CD14-positive monocyte (primary cell): Measurements from ENCODE around the gene ATP6V0B. TPM values are rescaled to one million over a fixed set of nuclear protein-coding genes. Genes with fewer than 3 reads are reported as not detected.

Experiments
- DNase-seq, 3 donors: peaks; one replicate each; pipeline ENCODE4 v3.0.0-alpha.2; 2011 to 2022
- H2AFZ ChIP-seq: 2 replicates; pipeline ENCODE4 v1.6.0; 2012; ENCODE audit warnings: mild to moderate bottlenecking, low read depth, low read length, inconsistent platforms; ENCODE audit not compliant: insufficient read depth, poor library complexity, severe bottlenecking
- H3K27ac ChIP-seq, 2 donors: 1 replicate in 1 of 2; 2 replicates in 1 of 2; pipeline ENCODE4 v1.5.1; 2012 to 2013; ENCODE audit warnings: low read length in 2 of 2, control low read depth in 1 of 2, inconsistent platforms in 1 of 2, low read depth in 1 of 2, mild to moderate bottlenecking in 1 of 2
- H3K27me3 ChIP-seq, 2 donors: one replicate each; pipeline versions ENCODE4 v1.6.0 to v1.6.1; 2011 to 2013; ENCODE audit warnings: low read length in 2 of 2; ENCODE audit not compliant: control insufficient read depth in 2 of 2, insufficient read depth in 2 of 2
- H3K36me3 ChIP-seq, 2 donors: replicated peaks in 1 of 2; 1 replicate in 1 of 2; 2 replicates in 1 of 2; pipeline versions ENCODE4 v1.5.1 to v1.6.1; 2012 to 2013; ENCODE audit warnings: low read length in 2 of 2, control low read depth in 1 of 2, inconsistent platforms in 1 of 2, mild to moderate bottlenecking in 1 of 2; ENCODE audit not compliant: insufficient read depth in 2 of 2, control insufficient read depth in 1 of 2
- H3K4me1 ChIP-seq, 2 donors: 1 replicate in 1 of 2; 2 replicates in 1 of 2; pipeline versions ENCODE4 v1.5.1 to v1.6.1; 2012 to 2013; ENCODE audit warnings: low read length in 2 of 2, control low read depth in 1 of 2, inconsistent platforms in 1 of 2, mild to moderate bottlenecking in 1 of 2, moderate library complexity in 1 of 2; ENCODE audit not compliant: insufficient read depth in 2 of 2, control insufficient read depth in 1 of 2
- H3K4me2 ChIP-seq: replicated peaks from 2 replicates; pipeline ENCODE3; 2012; ENCODE audit warnings: low read length, moderate library complexity, mild to moderate bottlenecking; ENCODE audit not compliant: poor library complexity, severe bottlenecking; ENCODE audit errors: extremely low read depth
- H3K4me3 ChIP-seq, 3 experiments: fragments of 200-600 bp in 1 of 3; sonication (generic) in 1 of 3; replicated peaks in 1 of 3; 1 replicate in 2 of 3; 2 replicates in 1 of 3; pipeline ENCODE4 v1.5.1; 2011 to 2013; ENCODE audit warnings: low read length in 3 of 3, mild to moderate bottlenecking in 3 of 3, control low read depth in 2 of 3, low read depth in 2 of 3, inconsistent platforms in 1 of 3, moderate library complexity in 1 of 3
- H3K79me2 ChIP-seq: 2 replicates; pipeline ENCODE4 v1.6.0; 2012; ENCODE audit warnings: mild to moderate bottlenecking, control low read depth, inconsistent platforms, low read length, moderate library complexity; ENCODE audit not compliant: insufficient read depth
- H3K9ac ChIP-seq: 2 replicates; pipeline ENCODE4 v1.6.0; 2017; ENCODE audit warnings: low read length, mild to moderate bottlenecking; ENCODE audit not compliant: insufficient read depth, poor library complexity, severe bottlenecking
- H3K9me3 ChIP-seq, 2 donors: replicated peaks in 1 of 2; 1 replicate in 1 of 2; 2 replicates in 1 of 2; pipeline versions ENCODE4 v1.5.1 to v1.6.1; 2012 to 2013; ENCODE audit warnings: low read length in 2 of 2, control low read depth in 1 of 2; ENCODE audit not compliant: control insufficient read depth in 1 of 2, insufficient read depth in 1 of 2
- H4K20me1 ChIP-seq: 2 replicates; pipeline ENCODE4 v1.6.0; 2012; ENCODE audit warnings: mild to moderate bottlenecking, low read length, control low read depth, moderate library complexity; ENCODE audit not compliant: insufficient read depth
- H3K27ac Mint-ChIP-seq, 7 donors: one replicate each; pipeline ENCODE4 v1.8.0; 2020; ENCODE audit warnings: mild to moderate bottlenecking in 7 of 7, mixed read lengths in 7 of 7, moderate library complexity in 6 of 7, inconsistent platforms in 2 of 7
- H3K27me3 Mint-ChIP-seq, 3 donors: one replicate each; pipeline ENCODE4 v1.8.0; 2021 to 2022; ENCODE audit warnings: low read depth in 3 of 3, mild to moderate bottlenecking in 3 of 3, mixed read lengths in 3 of 3, moderate library complexity in 3 of 3, inconsistent platforms in 1 of 3
- H3K36me3 Mint-ChIP-seq, 2 donors: one replicate each; pipeline ENCODE4 v1.8.0; 2020; ENCODE audit warnings: mixed read lengths in 2 of 2, inconsistent platforms in 1 of 2, mild to moderate bottlenecking in 1 of 2
- H3K4me1 Mint-ChIP-seq: one replicate; pipeline ENCODE4 v1.8.0; 2020; ENCODE audit warnings: mild to moderate bottlenecking, mixed read lengths
- H3K4me3 Mint-ChIP-seq, 2 donors: one replicate each; pipeline ENCODE4 v1.8.0; 2020; ENCODE audit warnings: mild to moderate bottlenecking in 2 of 2, mixed read lengths in 2 of 2, moderate library complexity in 1 of 2
- H3K9me3 Mint-ChIP-seq, 7 donors: one replicate each; pipeline ENCODE4 v1.8.0; 2020 to 2022; ENCODE audit warnings: mixed read lengths in 7 of 7, mild to moderate bottlenecking in 6 of 7, moderate library complexity in 6 of 7, inconsistent platforms in 2 of 7
- CTCF ChIP-seq: fragments of 200-600 bp; IDR thresholded peaks from one replicate; pipeline ENCODE4 v1.8.0; 2022; ENCODE audit warnings: antibody characterized with exemption, mild to moderate bottlenecking
- WGBS: methylation state at CpG from one replicate; pipeline ENCODE4 v1.1.5; 2013; ENCODE audit warnings: missing lambda C conversion rate; ENCODE audit not compliant: insufficient coverage; 5-methylcytosine and 5-hydroxymethylcytosine counted together
- intact Hi-C, 2 donors: fragments of 100-400 bp; cut with micrococcal nuclease; formaldehyde crosslinking; loops; one replicate each; pipeline versions ENCODE4 v1.15.0 to v1.15.1; 2023
- polyA minus RNA-seq: library from RNA; depleted of rRNA, polyadenylated mRNA; stranded (reverse); fragments of >200 nt; gene quantifications from 2 replicates; pipeline ENCODE4 v1.2.3, GENCODE V29; 2012
- polyA plus RNA-seq, 3 donors: library from polyadenylated mRNA; depleted of rRNA in 1 of 3; unstranded in 2 of 3; stranded (reverse) in 1 of 3; fragments of 300-500 nt in 2 of 3; fragments of >200 nt in 1 of 3; fragmentation: Illumina TruSeq in 2 of 3; gene quantifications; 1 replicate in 2 of 3; 2 replicates in 1 of 3; pipeline ENCODE4 v1.2.3, GENCODE V29; 2012 to 2021
- total RNA-seq, 12 experiments: library from RNA in 1 of 12; stranded (reverse) in 1 of 12; fragments of 120-200 nt in 1 of 12; gene quantifications; one replicate each; pipeline ENCODE4 v1.2.4 and lab custom pipeline; 2013 to 2026; ENCODE audit warnings: mixed read lengths in 6 of 12, inconsistent platforms in 1 of 12

The ATP6V0B gene
- 271 TPM for total RNA-seq (2013)
- polyA plus RNA-seq (1,000 to 10,000 TPM in 1 of 3 donors, 100 to 1,000 TPM in 2; 465 to 1,219 (median 954) TPM), polyA minus RNA-seq (180 and 260 TPM in 2 replicates), total RNA-seq (lab: John Stamatoyannopoulos, UW) (114 to 262 (median 163) reads per million in 11 experiments)

- H3K9me3 Mint-ChIP-seq: peaks cover 0 to 1% (median 0%) of the 10 kb centered on the region in 7 donors
- Histone ChIP-seq H3K36me3 (peaks cover 25 to 37% of the 10 kb centered on the region in 2 donors), H4K20me1 (peaks cover 41% of the 10 kb centered on the region), H2AFZ (peak within 1 kb of the TSS; percentile 99), H3K4me1 (peaks cover 50 to 59% of the 10 kb centered on the region in 2 donors), H3K4me2 (peak within 1 kb of the TSS; percentile 79), H3K4me3 (peak within 1 kb of the TSS; percentile 86 to 98 (median 97)), H3K9ac (peak within 1 kb of the TSS; percentile 100), H3K79me2 (peaks cover 48% of the 10 kb centered on the region), H3K27me3 (no peaks in the 10 kb centered on the region), H3K9me3 (no peaks in the 10 kb centered on the region), H3K27ac (peak within 1 kb of the TSS; percentile 97 to 99)
- peaks cover 2 to 8% (median 2%) of the 10 kb centered on the region in 3 donors for H3K27me3 Mint-ChIP-seq
- peak; percentile 94 to 95 (median 94) for DNase-seq
- intact Hi-C loops: loop anchor here (1.0 to 10.0 kb wide), 4 partner anchors 28 to 380 kb away; partner anchors contain the start of genes IPO13 (in 2 of the 2), ERI3 (in 1 of the 2) and KDM4A (in 1 of the 2)
- peak within 1 kb of the TSS; percentile 95 to 97 (median 96) for H3K27ac Mint-ChIP-seq
- peak; percentile 21 for TF ChIP-seq CTCF
- peaks cover 53% of the 10 kb centered on the region for H3K4me1 Mint-ChIP-seq
- under 1% methylated on average over 85 of the region's 93 CpGs for WGBS
- H3K36me3 Mint-ChIP-seq: peaks cover 35 to 42% of the 10 kb centered on the region in 2 donors
- peak within 1 kb of the TSS; percentile 98 to 99 for H3K4me3 Mint-ChIP-seq
Observed at GRCh38 chr1:43974443-43975248, at the start of gene ATP6V0B. ATP6V0B (plus strand) TSS chr1:43974960; CDS start chr1:43975041, 81 bp downstream.

DNA sequence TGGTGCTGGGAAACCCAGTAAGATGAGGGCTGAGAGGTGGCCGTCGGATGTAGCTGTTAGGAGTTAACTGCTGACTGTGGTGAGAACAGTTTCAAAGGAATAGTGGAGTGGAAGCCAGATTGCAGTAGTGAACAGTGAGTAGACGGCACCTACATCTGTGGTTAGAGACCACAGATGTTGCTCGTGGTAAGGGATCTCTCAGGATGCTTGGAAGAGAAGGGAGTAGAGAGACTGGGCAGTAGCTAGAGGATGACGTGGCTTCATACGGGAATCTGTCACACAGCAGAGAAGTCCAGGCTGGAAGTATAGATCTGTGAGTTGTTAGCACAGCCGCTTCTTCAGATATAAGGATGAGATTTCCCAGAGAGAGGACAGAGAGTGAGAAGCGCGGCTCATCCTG, 48.9 kb upstream of the ATP6V0B start:
- peaks cover 0 to 6% (median 3%) of the 10 kb centered on the region in 7 donors for H3K9me3 Mint-ChIP-seq
- Histone ChIP-seq H3K4me3 (no peak overlapping the region), H3K9ac (no peak overlapping the region), H3K27me3 (no peaks in the 10 kb centered on the region), H3K27ac (no peak overlapping the region), H4K20me1 (no peaks in the 10 kb centered on the region), H3K4me1 (no peaks in the 10 kb centered on the region), H2AFZ (no peak overlapping the region), H3K4me2 (no peak overlapping the region), H3K79me2 (no peaks in the 10 kb centered on the region), H3K36me3 (peaks cover 6 to 9% of the 10 kb centered on the region in 2 donors), H3K9me3 (peaks cover 0 to 3% of the 10 kb centered on the region in 2 donors)
- intact Hi-C loops: no loop called here
- peak overlapping the region in 2 of 7 donors; percentile 2 to 26 for H3K27ac Mint-ChIP-seq
- peaks cover 5% of the 10 kb centered on the region for H3K4me1 Mint-ChIP-seq
- TF ChIP-seq CTCF: no peak
- peaks cover 0 to 5% (median 1%) of the 10 kb centered on the region in 3 donors for H3K27me3 Mint-ChIP-seq
- H3K36me3 Mint-ChIP-seq: peaks cover 30 to 43% of the 10 kb centered on the region in 2 donors
- DNase-seq: no peak
- no peak overlapping the region for H3K4me3 Mint-ChIP-seq
- WGBS: 97% methylated on average over 8 of the region's 9 CpGs
